ENCODE results near the gene ZDHHC7. TPM values are rescaled to one million over a fixed set of nuclear protein-coding genes. Genes with fewer than 3 reads are reported as not detected.

Gene ZDHHC7
- total RNA-seq, 1 donor from 2014 or later = 45.4 TPM

DNA sequence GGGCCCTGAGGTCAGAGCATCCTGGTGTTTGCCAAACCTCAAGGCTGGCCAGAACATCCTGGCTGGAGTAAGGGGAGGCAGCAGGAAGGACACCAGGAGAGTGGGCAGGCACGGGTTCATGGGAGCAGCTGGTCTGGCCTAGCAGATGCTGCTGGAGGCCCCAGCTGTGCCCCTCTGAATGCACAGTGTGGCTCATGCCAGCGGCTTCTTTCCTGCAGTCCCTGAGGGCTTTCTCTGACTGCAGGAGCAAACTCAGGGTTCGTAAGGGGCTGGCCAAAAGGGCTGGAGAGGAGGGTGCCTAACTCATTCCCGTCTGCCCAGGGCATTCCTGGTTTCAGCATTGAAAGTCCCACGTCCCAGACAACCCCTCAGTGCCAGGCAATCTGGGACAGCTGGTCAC lies 78.7 kb downstream of the ZDHHC7 start:
- Mint-ChIP-seq H3K9me3 (no peaks in the 10 kb centered on the region), H3K27ac (no peak overlapping the region), H3K36me3 (no peaks in the 10 kb centered on the region), H3K27me3 (ENCODE audit: low read depth) (no peaks in the 10 kb centered on the region), H3K4me1 (peaks cover 8% of the 10 kb centered on the region), H3K4me3 (no peak overlapping the region)
- no peak for DNase-seq (ENCODE audit: low spot score in 2 of 2, unreplicated experiment in 2 of 2)
- no peak for TF ChIP-seq CTCF (IDR thresholded peaks at IDR 0.05; ENCODE audit: unreplicated experiment)

- no peaks in the 10 kb centered on the region for H3K27me3 Mint-ChIP-seq (ENCODE audit: low read depth)
- no peak overlapping the region for H3K27ac Mint-ChIP-seq
- peaks cover 8% of the 10 kb centered on the region for H3K4me1 Mint-ChIP-seq
- no peaks in the 10 kb centered on the region for H3K36me3 Mint-ChIP-seq
- no peak for DNase-seq (ENCODE audit: low spot score in 2 of 2, unreplicated experiment in 2 of 2)
- TF ChIP-seq CTCF (IDR thresholded peaks at IDR 0.05; ENCODE audit: unreplicated experiment) = no peak
- no peaks in the 10 kb centered on the region for H3K9me3 Mint-ChIP-seq
- H3K4me3 Mint-ChIP-seq = no peak overlapping the region
Measured at GRCh38 chr16:84931506-84931905, 79.8 kb downstream of the ZDHHC7 start.

DNA sequence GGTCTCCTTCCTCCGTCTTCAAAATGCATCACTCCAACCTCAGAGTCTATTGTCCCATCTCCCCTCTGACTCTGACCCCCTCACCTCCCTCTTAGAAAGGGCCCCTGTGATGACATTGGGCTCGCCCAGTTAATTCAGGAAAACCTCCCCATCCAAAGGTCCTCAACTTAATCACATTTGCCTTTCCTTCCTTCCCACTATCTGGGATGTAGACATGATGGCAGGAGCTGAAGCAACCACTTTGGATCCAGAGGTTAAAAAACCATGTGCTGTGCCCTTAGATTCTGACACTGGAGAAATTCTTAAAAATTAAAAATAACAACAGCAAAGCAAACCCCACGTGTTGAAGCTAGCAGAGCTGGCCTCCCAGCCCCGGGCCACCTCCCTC lies 80.2 kb downstream of the ZDHHC7 start:
- no peak overlapping the region for H3K4me3 Mint-ChIP-seq
- DNase-seq (ENCODE audit: low spot score in 2 of 2, unreplicated experiment in 2 of 2) = no peak
- peaks cover 9% of the 10 kb centered on the region for H3K4me1 Mint-ChIP-seq
- no peaks in the 10 kb centered on the region for H3K9me3 Mint-ChIP-seq
- no peaks in the 10 kb centered on the region for H3K36me3 Mint-ChIP-seq
- no peaks in the 10 kb centered on the region for H3K27me3 Mint-ChIP-seq (ENCODE audit: low read depth)
- H3K27ac Mint-ChIP-seq = no peak overlapping the region
- TF ChIP-seq CTCF (IDR thresholded peaks at IDR 0.05; ENCODE audit: unreplicated experiment) = no peak

- TF ChIP-seq CTCF (IDR thresholded peaks at IDR 0.05; ENCODE audit: unreplicated experiment) = no peak
- Mint-ChIP-seq H3K4me1 (peaks cover 10% of the 10 kb centered on the region), H3K9me3 (no peaks in the 10 kb centered on the region), H3K36me3 (no peaks in the 10 kb centered on the region), H3K4me3 (no peak overlapping the region), H3K27ac (no peak overlapping the region), H3K27me3 (ENCODE audit: low read depth) (no peaks in the 10 kb centered on the region)
- no peak for DNase-seq (ENCODE audit: low spot score in 2 of 2, unreplicated experiment in 2 of 2)
Measured at GRCh38 chr16:84930298-84931106, 80.8 kb downstream of the ZDHHC7 start.

- no peaks in the 10 kb centered on the region for H3K27me3 Mint-ChIP-seq (ENCODE audit: low read depth)
- H3K9me3 Mint-ChIP-seq = no peaks in the 10 kb centered on the region
- peaks cover 10% of the 10 kb centered on the region for H3K4me1 Mint-ChIP-seq
- H3K4me3 Mint-ChIP-seq = no peak overlapping the region
- no peaks in the 10 kb centered on the region for H3K36me3 Mint-ChIP-seq
- DNase-seq (ENCODE audit: low spot score in 2 of 2, unreplicated experiment in 2 of 2) = no peak
- peak overlapping the region; percentile 58 for H3K27ac Mint-ChIP-seq
- TF ChIP-seq CTCF (IDR thresholded peaks at IDR 0.05; ENCODE audit: unreplicated experiment) = no peak
Measured at GRCh38 chr16:84929421-84930297, 81.7 kb downstream of the ZDHHC7 start.
